GM19099 (cell line): Measurements from ENCODE around the gene RNF145.
A peak's percentile ranks its signal among the peaks of the same experiment; 100 is the strongest.

ENCODE experiments used
- POLR2A ChIP-seq: IDR thresholded peaks from 3 replicates; pipeline ENCODE4 v1.6.1; 2011; ENCODE audit warnings: low read depth; ENCODE audit not compliant: insufficient read length; ENCODE audit errors: extremely low read depth

Gene RNF145

DNA sequence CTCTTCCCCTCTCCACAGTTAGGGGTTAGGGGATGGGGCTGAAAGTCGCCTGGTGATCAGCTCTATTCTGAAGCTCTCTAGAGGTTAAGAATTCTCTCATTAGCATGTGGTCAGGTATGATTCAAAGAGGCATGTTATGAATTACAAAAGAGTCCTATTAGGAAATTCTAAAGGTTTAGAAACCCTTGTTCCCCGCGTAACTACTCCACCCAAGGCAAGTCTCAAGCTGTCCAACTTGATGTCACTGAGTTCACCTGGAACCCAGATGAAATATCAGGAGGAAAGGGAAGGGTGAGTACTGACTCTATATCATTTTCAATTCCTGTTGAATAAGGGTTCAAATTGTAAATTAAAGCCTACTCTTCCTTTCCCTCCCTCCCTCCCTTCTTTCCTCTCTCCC lies 18.1 kb upstream of the RNF145 start:
- TF ChIP-seq POLR2A: no peak

DNA sequence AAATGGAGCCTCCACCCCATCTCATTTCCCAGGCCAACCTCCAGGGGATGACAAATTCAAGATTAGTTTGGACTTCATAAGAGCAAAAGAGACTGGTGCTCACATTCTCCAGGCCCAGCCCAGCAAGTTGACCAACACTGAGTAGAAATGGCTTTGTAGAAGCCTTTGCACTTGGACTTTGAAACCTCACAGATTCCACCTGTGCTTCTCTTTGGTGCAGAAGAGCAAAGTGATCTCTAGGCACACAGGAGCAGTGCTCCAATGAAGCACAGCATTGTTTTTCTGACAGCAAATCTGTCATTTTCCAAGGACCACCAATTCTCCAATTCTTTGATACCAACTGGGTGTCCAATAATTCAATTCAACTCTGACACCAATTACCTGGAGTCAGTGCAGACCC lies 17.1 kb upstream of the RNF145 start:
- no peak for TF ChIP-seq POLR2A

DNA sequence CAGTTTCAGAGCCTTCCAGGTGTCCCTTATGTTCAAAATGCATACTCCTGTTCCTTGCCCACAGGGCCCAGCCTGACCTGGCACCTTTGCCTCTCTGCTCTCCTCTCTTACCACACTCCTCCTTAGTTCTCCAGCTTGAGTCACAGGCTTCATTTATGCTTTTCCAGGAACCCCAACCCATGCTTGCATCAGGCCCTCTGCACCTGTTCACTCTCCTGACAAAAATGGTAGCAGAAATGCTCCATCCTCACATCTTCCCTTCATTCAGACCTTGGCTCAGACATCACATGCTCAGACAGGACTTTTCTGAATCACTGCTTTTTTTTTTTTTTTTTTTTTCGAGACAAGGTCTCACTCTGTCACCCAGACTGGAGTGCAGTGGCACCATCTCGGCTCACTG lies 15.1 kb upstream of the RNF145 start:
- TF ChIP-seq POLR2A: no peak

DNA sequence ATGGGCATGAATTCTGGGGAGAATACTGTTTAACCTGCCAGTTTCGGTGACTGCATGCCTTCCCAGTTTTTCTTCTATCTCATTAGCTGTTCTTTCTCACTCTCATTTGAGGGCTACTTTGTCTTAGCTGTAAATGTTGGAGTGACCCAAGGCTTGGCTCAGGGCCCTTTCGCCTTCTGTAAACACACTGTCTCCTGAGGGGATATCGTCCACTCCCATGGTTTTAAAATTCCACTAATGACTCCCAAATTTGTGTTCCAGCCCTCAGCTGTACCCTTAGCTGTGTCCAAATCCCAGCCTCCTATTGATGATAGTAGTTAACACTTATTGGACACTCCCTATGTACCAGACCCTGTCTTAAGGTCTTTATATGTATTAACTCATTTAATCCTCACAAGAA lies 14.1 kb upstream of the RNF145 start:
- TF ChIP-seq POLR2A: no peak

DNA sequence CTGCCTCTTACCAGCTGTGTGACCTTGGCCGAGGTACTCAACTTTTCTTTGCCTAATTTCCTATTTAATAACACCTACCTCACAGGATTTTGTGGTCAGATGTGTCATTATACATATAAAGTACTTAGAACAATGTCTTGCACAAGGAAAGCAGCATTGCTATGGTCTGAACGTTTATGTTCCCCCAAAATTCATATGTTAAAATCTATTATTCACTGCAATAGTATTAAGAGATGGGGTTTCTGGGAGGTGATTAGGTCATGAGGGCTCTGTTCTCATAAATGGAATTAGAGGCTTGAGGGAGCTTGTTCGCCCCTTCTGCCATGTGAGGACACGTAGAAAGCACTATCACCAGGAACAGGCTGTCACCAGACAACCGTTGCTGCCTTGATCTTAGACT lies 10.9 kb upstream of the RNF145 start:
- TF ChIP-seq POLR2A: no peak

DNA sequence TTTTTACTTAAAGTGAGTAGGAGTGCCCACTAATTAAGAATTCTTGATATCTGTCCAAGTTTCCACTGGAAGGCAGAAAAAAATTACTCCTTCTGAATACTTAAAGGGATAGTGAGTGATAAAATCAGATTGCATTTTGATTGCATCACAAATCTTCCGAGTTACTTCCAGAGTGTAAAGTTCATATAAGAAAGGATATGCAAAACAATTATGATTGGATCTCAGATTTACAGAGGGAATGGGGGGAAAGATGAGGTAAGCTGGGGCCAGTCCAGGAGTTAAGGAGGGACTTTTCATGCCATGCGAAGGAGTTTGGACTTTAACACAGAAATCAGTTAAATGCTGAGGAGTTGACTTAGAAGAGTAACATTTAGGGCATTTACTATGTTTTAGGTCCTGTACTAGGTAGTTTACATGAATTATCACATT lies 9.3 kb upstream of the RNF145 start:
- TF ChIP-seq POLR2A: no peak

DNA sequence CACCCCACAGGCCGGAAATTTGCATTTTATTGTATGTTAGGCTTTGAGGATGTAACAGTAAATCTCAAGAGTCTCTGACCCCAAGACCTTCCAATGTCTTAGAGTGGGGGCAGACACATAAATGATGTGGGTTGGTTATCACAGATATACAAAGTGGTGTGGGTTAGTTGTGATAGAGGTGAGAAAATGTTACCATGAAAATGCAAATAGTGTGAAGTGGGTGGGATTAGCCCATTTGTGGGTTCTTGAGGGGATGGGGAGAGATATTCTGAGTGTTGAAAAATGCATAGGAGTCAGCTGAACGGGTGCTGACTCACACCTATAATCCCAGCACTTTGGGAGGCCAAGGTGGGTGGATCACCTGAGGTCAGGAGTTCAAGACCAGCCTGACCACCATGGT lies 7.9 kb upstream of the RNF145 start:
- TF ChIP-seq POLR2A: no peak

DNA sequence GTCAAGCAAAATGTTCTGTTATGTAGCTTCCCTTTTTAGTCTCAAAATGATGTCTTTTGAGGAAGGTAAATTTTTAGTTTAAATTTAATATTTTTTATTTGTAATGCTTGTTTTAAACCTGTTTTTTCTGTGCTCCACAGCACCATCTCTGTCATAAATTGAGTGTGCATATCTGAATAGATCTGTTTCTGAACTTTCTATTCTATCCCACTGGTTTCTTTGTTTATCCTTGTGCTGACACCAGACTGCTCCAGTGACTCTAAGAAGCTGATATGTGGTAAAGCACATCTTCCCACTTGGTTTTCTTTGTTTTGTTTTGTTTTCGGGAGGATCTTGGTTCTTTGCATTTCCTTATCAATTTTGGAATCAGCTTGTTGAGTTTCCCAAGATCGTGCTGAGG lies 7.1 kb upstream of the RNF145 start:
- TF ChIP-seq POLR2A: no peak

DNA sequence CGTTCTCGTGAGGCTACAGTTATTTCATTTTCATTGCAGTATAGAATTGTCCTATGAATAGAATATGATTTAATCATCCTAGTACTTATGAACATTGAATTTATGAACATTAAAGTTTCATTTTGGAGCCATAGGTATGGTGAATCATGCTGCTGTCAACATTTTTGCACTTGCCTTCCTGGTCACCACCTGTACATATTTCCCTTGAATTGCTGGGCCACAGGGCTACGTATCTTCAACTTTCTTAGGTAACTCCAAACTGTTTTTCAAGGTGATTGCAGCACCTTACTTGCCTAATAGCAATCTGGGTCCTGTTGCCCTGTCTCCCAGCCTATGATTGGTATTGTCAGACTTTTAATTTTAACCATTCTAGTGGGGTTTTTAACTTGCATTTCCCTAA lies 6.5 kb upstream of the RNF145 start:
- TF ChIP-seq POLR2A: no peak

DNA sequence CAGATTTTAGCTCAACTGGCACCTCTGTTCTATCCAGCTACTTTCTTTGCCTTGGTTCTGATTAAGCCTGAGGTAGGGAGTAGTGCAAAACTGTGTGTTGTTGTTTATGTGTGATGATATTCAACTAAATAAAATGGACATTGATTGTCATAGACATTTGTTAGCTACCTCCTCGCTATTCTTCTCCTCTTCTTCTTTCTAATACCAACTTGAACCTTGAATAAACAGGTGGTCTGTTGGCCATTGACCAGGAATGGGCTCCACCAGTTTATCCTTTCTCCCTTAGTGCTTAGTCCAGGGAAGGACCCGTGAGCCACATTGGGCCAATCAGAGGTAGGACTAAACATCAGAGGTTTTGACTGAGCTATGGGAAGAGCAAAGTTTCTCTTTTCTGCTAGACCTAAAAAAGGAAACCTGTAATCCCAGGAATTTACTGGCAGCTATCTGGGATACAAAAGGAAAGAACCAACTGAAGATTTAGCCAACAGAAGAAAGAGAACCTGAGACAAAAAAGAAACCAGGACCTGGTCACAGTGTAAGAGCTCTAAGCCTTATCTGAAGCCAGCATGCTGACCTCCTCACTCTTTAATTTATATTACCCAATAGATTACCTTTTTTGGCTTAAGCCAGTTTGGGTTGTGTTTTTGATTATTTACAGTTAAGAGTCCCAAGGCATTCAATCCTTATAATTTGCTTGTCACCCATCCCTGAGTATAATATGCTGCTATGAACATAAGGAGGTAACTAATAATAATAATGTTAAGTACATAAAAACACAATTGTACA lies 5.3 kb upstream of the RNF145 start:
- TF ChIP-seq POLR2A: no peak

DNA sequence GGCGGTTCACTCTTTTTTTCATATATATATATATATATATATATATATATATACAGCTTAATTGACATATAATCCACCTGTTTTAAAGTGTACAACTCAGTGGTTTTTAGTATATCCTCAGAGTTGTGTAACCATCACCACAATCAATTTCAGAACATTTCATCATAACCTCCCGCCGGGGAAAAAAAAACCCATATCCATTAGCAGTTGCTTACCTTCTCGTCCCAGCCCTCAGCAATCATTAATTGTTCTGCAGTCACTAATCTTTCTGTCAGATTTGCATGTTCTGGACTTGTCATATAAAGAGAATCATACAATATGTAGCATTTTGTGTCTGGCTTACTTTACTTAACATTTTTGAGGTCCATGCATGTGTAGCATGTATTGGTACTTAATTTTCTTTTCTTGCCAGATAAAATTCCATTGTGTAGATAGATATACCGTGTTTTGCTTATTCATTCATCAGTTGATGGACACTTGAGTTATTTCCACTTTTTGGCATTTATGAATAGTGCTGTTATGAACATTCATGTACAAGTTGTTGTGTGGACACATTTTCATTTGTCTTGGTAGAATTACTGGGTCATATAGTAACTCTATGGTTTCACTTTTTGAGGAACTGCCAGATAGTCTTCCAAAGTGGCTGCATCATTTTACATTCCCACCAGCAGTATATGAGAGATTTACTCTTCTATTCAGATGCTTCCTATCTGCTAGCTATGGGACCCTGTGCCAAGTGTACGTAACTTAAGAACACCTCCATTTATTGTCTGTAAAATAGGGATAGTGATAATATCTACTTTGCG lies 3.5 kb upstream of the RNF145 start:
- no peak for TF ChIP-seq POLR2A

DNA sequence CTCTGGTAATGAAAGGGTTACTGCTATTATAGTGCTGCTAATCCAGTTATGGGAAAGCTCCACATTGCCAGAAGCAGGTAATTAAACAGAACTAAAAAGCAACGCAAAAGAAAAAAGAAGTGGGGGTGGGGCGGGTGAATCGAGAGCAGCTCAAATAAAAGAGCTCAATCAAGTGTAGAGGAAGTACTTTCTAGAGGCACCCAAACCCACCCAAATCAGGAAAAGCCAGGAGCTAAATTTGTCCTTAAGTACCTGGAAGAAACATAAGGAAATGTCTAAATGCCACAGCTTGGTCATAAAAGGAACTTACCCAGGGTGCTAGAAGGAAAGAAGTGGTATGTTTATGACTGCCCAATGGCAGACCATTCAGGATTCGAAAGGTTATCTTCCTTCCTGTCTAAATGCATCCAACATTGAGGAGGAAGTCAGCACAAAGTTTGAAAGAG lies 2.4 kb upstream of the RNF145 start:
- TF ChIP-seq POLR2A: no peak

DNA sequence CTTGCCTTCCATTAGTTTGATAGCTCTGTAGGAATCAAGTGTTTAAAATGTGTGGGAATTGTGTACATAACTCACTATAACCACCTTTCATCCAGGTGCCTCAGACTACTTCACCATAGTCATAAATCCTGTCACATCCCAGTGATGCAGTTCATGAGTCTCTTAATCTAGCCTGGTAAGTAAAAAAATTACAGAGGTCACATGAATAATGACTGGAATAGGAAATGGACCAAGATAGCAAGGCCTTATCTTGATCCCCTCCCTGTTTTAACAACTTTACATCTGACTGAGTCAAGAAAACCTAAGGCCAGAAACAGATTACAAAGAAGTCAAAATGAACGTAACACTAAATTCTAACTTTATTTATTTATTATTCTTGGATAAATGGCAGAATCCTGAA lies 1.5 kb upstream of the RNF145 start:
- no peak for TF ChIP-seq POLR2A

DNA sequence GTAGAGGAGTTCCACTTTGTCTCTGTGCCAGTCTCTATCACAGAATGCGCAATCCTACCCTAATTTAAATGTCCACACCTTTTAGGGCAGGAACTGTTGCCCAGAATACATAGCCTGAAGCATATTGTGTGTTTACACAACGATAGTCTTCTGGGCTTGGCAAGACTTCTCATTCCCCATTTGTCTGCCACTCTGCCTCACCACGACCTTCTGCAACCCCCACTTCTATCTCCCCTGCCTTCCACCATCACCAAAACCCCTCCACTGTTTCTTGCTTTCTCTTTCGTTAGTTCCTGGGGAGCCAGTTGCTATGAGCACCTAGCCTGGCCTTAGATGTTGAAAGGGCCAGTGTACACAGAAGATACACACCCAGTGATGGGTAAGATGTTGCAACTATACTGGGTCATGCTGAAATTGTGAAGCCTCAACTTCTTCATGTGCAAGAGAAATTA lies 883 bp upstream of the RNF145 start:
- TF ChIP-seq POLR2A: no peak

DNA sequence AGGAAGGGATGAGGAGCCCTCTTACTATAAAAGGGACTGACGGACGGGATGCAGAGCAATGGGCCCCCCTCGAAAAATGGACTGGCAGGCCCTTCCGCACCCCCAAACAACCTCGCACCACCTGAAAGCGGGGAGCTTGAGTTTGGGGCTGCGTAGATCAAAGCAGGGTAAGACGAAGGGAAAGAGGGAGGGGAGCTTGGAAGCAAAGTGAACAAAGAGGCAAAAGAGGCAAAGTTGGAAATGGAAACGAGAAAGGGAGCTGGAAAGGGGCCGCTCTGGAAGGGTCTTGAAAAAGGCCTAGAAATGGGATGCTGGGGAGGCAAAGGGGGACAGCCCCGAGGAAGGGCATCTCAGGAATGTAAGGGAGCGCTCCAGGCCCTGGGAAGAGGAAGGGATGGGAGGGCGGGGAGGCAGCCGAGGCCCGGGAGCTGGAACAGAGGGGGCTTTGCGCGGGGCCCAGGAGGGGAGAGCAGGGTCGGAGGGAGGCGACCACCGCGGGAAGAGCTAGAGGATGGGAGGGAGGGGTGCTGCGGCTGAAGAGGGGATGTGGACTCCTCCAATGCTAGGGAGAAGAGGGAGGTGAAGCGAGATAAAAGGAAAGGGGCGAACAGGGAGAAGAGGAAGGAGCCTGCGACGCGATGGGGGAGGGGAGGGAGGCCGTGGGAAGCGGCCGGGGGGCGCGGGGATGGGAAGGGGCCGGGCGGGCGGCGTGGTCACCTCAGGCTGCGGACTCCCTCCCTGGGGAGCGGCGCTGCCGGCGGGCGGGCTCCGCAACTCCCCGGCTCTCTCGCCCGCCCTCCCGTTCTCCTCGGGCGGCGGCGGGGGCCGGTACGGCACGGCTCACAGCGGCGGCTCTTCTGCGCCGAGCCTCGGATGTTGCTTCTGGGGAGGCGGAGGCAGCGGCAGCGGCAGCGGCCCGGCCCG lies 577 bp downstream of the RNF145 start:
- no peak for TF ChIP-seq POLR2A

DNA sequence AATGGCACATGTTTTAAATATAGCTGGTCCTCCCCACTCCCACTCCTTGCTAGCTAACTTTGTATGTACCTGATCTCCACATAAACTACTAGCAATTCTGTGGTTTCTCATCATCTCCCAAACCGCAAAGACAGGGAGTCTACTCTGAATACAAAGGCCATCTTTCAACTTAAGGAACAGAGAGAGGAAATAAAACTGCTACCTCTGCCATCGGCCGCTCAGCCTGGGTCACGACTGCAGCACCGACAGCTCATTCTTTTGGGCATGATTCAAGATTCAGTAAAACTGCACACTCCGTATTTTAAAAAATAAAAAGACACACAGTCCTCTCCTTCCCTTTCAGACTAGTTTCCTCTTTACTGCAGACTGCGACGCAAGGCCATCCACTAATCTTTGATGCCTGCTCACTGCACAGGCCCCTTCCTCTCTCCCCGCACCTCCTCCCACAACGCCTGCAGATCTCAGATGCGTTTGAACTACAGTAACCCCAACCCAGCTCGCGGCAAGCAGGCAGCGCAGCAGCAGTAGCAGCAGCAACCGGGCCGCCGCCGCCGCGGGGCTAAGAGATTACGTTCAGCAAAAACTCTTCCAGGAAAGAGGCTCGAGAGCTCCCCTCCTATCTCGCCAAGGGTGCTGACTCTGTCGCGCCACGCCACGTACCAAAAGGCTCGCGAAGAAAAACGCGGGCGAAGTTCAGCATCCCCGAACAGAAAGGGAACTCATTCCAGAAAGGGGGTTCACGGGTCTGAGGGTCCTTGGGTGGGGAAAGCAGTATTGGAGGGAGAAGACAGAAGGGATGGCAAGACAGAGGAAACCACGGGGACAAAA lies 1.5 kb downstream of the RNF145 start:
- TF ChIP-seq POLR2A: peak; percentile 43
